ENCODE results near the gene TAX1BP1. TPM values are rescaled to one million over a fixed set of nuclear protein-coding genes. Genes with fewer than 3 reads are reported as not detected.

TAX1BP1 gene
- total RNA-seq, 6 donors from 2014 or later: 66.8 to 175 (median 100) TPM

DNA sequence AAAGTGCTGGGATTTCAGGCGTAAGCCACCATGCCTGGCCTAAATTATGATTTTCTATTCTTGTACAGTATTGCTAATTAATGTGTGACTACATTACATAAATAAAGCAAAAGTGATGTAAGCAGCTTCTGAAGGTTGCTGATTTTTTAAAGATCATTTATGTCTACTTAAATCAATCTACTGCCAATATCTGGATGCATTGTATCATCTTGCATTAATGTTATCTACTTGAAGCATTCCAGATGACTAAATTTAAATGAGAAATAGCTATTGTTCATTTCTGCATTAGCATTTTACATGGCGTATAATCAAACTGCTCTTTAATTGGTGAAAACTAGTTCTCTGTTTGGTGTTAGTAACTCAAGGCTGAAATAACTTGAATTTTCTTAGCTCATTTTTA lies 40.2 kb upstream of the TAX1BP1 start:
- H3K36me3 ChIP-seq: no peaks in the 10 kb centered on the region
- no peak for TF ChIP-seq POLR2A (IDR thresholded peaks at IDR 0.05)
- TF ChIP-seq POLR2AphosphoS5 (IDR thresholded peaks at IDR 0.05): no peak
- TF ChIP-seq, protein P1, sequence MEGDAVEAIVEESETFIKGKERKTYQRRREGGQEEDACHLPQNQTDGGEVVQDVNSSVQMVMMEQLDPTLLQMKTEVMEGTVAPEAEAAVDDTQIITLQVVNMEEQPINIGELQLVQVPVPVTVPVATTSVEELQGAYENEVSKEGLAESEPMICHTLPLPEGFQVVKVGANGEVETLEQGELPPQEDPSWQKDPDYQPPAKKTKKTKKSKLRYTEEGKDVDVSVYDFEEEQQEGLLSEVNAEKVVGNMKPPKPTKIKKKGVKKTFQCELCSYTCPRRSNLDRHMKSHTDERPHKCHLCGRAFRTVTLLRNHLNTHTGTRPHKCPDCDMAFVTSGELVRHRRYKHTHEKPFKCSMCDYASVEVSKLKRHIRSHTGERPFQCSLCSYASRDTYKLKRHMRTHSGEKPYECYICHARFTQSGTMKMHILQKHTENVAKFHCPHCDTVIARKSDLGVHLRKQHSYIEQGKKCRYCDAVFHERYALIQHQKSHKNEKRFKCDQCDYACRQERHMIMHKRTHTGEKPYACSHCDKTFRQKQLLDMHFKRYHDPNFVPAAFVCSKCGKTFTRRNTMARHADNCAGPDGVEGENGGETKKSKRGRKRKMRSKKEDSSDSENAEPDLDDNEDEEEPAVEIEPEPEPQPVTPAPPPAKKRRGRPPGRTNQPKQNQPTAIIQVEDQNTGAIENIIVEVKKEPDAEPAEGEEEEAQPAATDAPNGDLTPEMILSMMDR (IDR thresholded peaks at IDR 0.05): no peak
- TF ChIP-seq EP300 (IDR thresholded peaks at IDR 0.05): no peak
- no peak overlapping the region for H3K27ac ChIP-seq
- H3K4me3 ChIP-seq: no peak overlapping the region
- H3K4me1 ChIP-seq: no peaks in the 10 kb centered on the region
- no peaks in the 10 kb centered on the region for H3K27me3 ChIP-seq
- WGBS, 2 donors: 92 to 95% methylated on average over 2 of the region's 2 CpGs
- ATAC-seq (ENCODE audit: low FRiP score in 2 of 2) (no peak), DNase-seq (no peak)
- H3K9me3 ChIP-seq: no peaks in the 10 kb centered on the region

DNA sequence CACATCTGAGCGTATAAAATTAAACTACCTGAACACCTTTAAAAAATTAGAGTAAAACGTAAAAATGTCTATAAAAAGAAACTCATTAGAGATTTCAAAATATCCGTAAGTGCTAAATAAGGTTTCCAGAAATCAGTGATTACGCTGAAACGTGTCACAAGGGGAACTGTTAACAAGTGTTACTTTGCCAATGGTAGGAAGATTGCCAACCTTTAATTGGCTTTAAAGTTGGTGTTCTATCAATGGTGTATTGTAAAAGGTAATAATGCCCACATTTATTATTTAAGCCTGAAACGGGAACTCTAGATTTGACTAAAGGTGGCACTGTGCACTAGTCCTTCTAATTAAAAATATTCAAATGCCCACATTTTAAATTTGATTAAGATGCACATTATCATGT lies 39.5 kb upstream of the TAX1BP1 start:
- Histone ChIP-seq H3K4me3 (no peak overlapping the region), H3K27ac (no peak overlapping the region), H3K36me3 (no peaks in the 10 kb centered on the region), H3K4me1 (no peaks in the 10 kb centered on the region), H3K27me3 (no peaks in the 10 kb centered on the region), H3K9me3 (no peaks in the 10 kb centered on the region)
- ATAC-seq (ENCODE audit: low FRiP score in 2 of 2) (no peak), DNase-seq (no peak)
- TF ChIP-seq, protein P1 (IDR thresholded peaks at IDR 0.05): no peak
- no peak for TF ChIP-seq POLR2A (IDR thresholded peaks at IDR 0.05)
- 76 to 78% methylated on average over 6 of the region's 6 CpGs for WGBS, 2 donors

DNA sequence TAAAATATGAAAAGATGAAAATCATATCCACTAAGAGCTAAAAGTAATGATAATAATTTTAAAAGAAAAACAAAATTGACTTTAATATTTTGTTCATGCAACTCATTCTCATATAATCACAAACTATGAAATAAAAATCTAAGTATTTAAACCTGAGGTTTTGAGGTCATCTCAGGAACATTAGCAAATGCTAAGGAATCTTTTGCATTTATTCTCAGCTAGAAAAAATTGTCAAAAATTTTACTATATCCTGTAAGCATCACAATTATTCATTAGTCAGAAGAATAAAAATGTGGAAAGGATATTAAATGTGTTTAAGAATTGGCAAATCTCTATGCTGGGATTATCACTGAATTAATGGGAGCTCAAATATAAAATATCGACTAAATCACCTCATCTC lies 36.8 kb upstream of the TAX1BP1 start:
- no peak for TF ChIP-seq POLR2AphosphoS5 (IDR thresholded peaks at IDR 0.05)
- TF ChIP-seq EP300 (IDR thresholded peaks at IDR 0.05): no peak
- TF ChIP-seq, protein P1 (IDR thresholded peaks at IDR 0.05): no peak
- no peaks in the 10 kb centered on the region for H3K9me3 ChIP-seq
- H3K27ac ChIP-seq: no peak overlapping the region
- H3K4me1 ChIP-seq: no peaks in the 10 kb centered on the region
- ATAC-seq (ENCODE audit: low FRiP score in 2 of 2): no peak
- WGBS, 2 donors: 80 to 100% methylated on average over 1 of the region's 1 CpG
- no peaks in the 10 kb centered on the region for H3K36me3 ChIP-seq
- H3K4me3 ChIP-seq: no peak overlapping the region
- H3K27me3 ChIP-seq: no peaks in the 10 kb centered on the region
- DNase-seq: no peak

DNA sequence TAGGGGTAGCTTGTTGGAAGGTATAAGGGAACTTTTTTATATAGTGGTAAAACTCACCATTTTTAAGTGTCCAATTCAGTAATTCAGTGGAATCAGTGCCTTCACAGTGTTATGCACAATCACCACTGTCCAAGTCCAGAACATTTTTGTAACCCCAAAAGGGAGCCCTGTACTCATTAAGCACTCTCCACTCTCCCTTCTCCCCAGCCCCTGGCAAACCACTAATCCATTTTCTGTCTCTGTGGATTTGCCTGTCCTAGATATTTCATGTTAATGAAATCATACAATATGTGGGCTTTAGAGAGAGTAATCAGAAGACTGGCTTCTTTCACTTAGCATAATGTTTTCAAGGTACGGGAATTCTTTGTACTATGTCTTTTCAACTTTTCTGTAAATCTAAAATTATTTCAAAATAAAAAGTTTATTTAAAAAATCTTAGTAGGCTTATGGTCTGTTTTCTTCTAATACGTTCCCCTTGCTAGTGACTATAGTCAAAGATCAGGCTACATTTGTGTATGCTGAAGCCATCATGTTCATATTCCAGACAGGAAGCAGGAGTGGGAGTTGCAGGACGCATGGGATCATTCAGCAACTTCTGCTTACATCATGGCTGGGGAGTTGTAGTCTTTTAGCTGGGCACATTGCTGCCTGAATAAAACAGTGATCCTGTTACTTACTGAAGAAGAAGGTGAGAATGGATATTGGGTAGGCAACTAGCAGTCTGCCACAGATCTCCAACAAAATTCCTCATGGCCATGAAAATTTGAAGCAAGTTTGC lies 35.4 kb upstream of the TAX1BP1 start:
- Histone ChIP-seq H3K27me3 (no peaks in the 10 kb centered on the region), H3K36me3 (no peaks in the 10 kb centered on the region), H3K9me3 (no peaks in the 10 kb centered on the region), H3K27ac (no peak overlapping the region), H3K4me3 (no peak overlapping the region), H3K4me1 (no peaks in the 10 kb centered on the region)
- TF ChIP-seq EP300 (IDR thresholded peaks at IDR 0.05) (no peak), POLR2A (IDR thresholded peaks at IDR 0.05) (no peak), POLR2AphosphoS5 (IDR thresholded peaks at IDR 0.05) (no peak)
- TF ChIP-seq, protein P1 (IDR thresholded peaks at IDR 0.05): no peak
- ATAC-seq (ENCODE audit: low FRiP score in 2 of 2) (peak in 1 of 2 donors; percentile 80), DNase-seq (no peak)
- 71 to 80% methylated on average over 3 of the region's 3 CpGs for WGBS, 2 donors

DNA sequence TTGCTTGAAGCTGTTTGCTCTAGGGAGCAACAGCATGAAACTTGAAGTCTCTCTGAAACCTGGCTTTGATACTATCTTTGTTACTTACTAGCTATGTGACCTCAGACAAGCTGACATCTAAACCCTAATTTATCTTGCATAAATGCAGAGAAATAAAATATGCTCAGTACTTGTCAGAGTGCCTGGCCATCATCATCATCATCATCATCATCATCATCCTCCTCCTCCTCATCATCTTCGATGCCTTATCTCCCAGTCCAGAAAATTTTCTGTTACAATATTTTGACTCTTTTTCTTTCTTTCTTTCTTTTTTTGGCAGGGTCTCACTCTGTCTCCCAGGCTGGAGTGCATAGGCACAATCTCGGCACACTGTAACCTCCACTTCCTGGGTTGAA lies 34.8 kb upstream of the TAX1BP1 start:
- H3K4me3 ChIP-seq: no peak overlapping the region
- WGBS, 2 donors: 80 to 84% methylated on average over 2 of the region's 2 CpGs
- DNase-seq (no peak), ATAC-seq (ENCODE audit: low FRiP score in 2 of 2) (no peak)
- no peaks in the 10 kb centered on the region for H3K36me3 ChIP-seq
- no peaks in the 10 kb centered on the region for H3K9me3 ChIP-seq
- TF ChIP-seq, protein P1 (IDR thresholded peaks at IDR 0.05): no peak
- TF ChIP-seq POLR2AphosphoS5 (IDR thresholded peaks at IDR 0.05): no peak
- TF ChIP-seq EP300 (IDR thresholded peaks at IDR 0.05): no peak
- TF ChIP-seq POLR2A (IDR thresholded peaks at IDR 0.05): no peak
- H3K4me1 ChIP-seq: no peaks in the 10 kb centered on the region
- H3K27me3 ChIP-seq: no peaks in the 10 kb centered on the region
- no peak overlapping the region for H3K27ac ChIP-seq
